Body of pancreas (tissue), 4 donors: ENCODE results near the gene SLC25A19. TPM values are rescaled to one million over a fixed set of nuclear protein-coding genes. Genes with fewer than 3 reads are reported as not detected.

Experiments used
- ATAC-seq: fragments of 150-250 bp; one replicate; pipeline ENCODE4 v1.9.1; 2016
- DNase-seq, 4 donors: peaks; one replicate each; pipeline ENCODE4 v3.0.0-alpha.2; 2019
- H3K27ac ChIP-seq, 4 donors: fragments of 200-600 bp; sonication (generic); 1 replicate in 3 of 4; 2 replicates in 1 of 4; pipeline versions ENCODE4 v1.5.1 to v1.6.1; 2016 to 2019; ENCODE audit warnings: mild to moderate bottlenecking in 1 of 4, mixed read lengths in 1 of 4, moderate library complexity in 1 of 4
- H3K27me3 ChIP-seq, 2 donors: fragments of 200-600 bp; sonication (generic); one replicate each; pipeline ENCODE4 v1.6.0; 2016; ENCODE audit warnings: mild to moderate bottlenecking in 1 of 2
- H3K36me3 ChIP-seq, 2 donors: fragments of 200-600 bp; sonication (generic); replicated peaks in 1 of 2; 2 replicates each; pipeline ENCODE4 v1.5.1; 2016; ENCODE audit warnings: low read depth in 2 of 2; ENCODE audit not compliant: insufficient read depth in 1 of 2
- H3K4me1 ChIP-seq: fragments of 200-600 bp; sonication (generic); one replicate; pipeline ENCODE4 v1.6.0; 2016
- H3K4me3 ChIP-seq, 2 donors: fragments of 200-600 bp; sonication (generic); 1 replicate in 1 of 2; 2 replicates in 1 of 2; pipeline ENCODE4 v1.5.1; 2016 to 2019
- H3K9me3 ChIP-seq, 3 donors: fragments of 200-600 bp; sonication (generic); 1 replicate in 2 of 3; 2 replicates in 1 of 3; pipeline ENCODE4 v1.5.1; 2016
- POLR2A ChIP-seq, 3 donors: fragments of 450-650 bp; IDR thresholded peaks; one replicate each; pipeline ENCODE4 v1.6.1; 2016; ENCODE audit warnings: antibody characterized with exemption in 3 of 3, mild to moderate bottlenecking in 2 of 3
- WGBS, 2 donors: methylation state at CpG; one replicate each; pipeline ENCODE4 v1.1.5; 2017; 5-methylcytosine and 5-hydroxymethylcytosine counted together
- intact Hi-C: fragments of 100-400 bp; cut with DNase I; formaldehyde crosslinking; loops from one replicate; pipeline ENCODE4 v1.15.1; 2023
- total RNA-seq, 2 donors: library from RNA; depleted of rRNA; stranded (reverse); fragments of >200 nt; gene quantifications; one replicate each; pipeline ENCODE4 v1.1.0, GENCODE V29; 2016
- TF ChIP-seq, protein P1 (sequence below), 7 experiments: fragments of 450-650 bp in 4 of 7; fragments of 200-600 bp in 3 of 7; sonication (generic) in 3 of 7; IDR thresholded peaks; one replicate each; pipeline ENCODE4 v1.5.1; 2016 to 2019; ENCODE audit warnings: antibody characterized with exemption in 7 of 7

Gene SLC25A19
- total RNA-seq, 2 donors from 2014 or later = 7.6 to 8.3 TPM

DNA sequence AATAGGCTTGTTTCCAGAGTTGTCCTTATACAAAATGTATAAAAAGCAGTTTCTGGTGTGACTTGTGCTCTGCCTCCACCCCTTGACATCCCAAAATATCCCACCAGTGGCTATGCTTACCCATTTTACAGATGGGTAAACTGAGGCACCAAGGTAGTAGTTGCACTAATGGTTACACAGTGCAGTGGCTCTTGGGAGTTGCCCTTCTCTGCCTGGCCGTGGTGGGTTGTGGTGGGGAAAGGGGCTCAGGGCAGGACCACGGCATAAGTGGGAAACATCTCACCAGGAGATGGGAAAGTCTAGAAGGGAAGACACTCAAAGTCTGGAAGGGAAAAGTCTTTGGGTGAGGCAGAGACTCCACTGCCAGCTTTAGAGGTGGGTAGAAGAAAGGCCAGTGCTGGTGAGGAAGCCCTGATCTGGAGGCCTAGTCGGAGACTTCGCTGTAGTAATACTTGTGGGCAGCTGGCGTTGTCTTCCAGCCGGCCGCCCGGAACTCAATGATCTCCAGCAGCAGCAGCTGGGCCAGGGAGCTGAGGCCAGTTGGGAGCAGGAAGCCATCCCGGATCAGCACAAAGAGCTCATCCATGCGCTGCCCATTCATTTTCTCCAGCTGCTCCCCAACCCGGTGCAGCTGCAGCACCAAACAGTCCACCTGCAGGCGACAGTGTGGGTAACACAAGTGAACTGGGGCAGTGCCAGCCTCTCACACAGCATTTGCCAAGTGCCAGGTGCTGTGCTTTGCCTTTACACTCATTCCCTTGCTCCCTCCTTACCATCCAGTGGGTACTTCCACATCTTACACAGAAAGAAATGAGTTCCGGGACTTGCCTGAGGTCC, 22.7 kb downstream of the SLC25A19 start:
- no peaks in the 10 kb centered on the region for H3K36me3 ChIP-seq
- H3K27me3 ChIP-seq = no peaks in the 10 kb centered on the region
- WGBS, 2 donors = 83 to 86% methylated on average over 10 to 13 of the region's 13 CpGs
- no peak for ATAC-seq
- H3K4me3 ChIP-seq = no peak overlapping the region
- peaks cover 16% of the 10 kb centered on the region for H3K4me1 ChIP-seq
- no peaks in the 10 kb centered on the region for H3K9me3 ChIP-seq
- intact Hi-C loops = no loop called here
- H3K27ac ChIP-seq = no peak overlapping the region
- TF ChIP-seq POLR2A (IDR thresholded peaks at IDR 0.05) = no peak
- TF ChIP-seq, protein P1, sequence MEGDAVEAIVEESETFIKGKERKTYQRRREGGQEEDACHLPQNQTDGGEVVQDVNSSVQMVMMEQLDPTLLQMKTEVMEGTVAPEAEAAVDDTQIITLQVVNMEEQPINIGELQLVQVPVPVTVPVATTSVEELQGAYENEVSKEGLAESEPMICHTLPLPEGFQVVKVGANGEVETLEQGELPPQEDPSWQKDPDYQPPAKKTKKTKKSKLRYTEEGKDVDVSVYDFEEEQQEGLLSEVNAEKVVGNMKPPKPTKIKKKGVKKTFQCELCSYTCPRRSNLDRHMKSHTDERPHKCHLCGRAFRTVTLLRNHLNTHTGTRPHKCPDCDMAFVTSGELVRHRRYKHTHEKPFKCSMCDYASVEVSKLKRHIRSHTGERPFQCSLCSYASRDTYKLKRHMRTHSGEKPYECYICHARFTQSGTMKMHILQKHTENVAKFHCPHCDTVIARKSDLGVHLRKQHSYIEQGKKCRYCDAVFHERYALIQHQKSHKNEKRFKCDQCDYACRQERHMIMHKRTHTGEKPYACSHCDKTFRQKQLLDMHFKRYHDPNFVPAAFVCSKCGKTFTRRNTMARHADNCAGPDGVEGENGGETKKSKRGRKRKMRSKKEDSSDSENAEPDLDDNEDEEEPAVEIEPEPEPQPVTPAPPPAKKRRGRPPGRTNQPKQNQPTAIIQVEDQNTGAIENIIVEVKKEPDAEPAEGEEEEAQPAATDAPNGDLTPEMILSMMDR (IDR thresholded peaks at IDR 0.05) = no peak
- no peak for DNase-seq

DNA sequence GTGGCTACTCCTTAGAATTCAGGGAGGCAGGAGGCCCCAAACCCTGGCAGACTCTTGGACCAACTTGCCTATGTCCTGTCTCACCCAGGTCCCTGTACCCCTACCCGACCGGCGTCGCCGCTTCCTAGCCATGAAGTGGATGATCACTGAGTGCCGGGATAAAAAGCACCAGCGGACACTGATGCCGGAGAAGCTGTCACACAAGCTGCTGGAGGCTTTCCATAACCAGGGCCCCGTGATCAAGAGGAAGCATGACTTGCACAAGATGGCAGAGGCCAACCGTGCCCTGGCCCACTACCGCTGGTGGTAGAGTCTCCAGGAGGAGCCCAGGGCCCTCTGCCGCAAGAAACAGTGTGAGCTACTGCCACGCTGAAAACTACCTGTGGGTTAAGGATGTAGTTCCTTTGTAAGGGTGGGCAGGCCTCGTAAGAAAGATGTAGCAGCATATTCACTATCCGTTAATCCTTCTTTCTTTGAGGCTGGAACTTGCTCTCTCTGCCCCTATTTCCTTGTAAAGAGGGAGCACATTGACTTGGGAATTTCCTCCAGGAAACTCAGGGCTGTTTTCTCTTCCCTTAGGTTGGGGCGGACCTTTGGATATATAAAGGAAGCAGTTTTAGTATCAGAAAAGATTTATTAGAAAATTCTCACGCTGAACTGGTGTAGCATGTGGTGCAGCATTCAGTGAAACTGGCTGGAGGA, 23.5 kb downstream of the SLC25A19 start:
- no peaks in the 10 kb centered on the region for H3K27me3 ChIP-seq
- no peak overlapping the region for H3K27ac ChIP-seq
- intact Hi-C loops = no loop called here
- peaks cover 15% of the 10 kb centered on the region for H3K4me1 ChIP-seq
- no peak overlapping the region for H3K4me3 ChIP-seq
- ATAC-seq (no peak), DNase-seq (no peak)
- no peaks in the 10 kb centered on the region for H3K36me3 ChIP-seq
- no peaks in the 10 kb centered on the region for H3K9me3 ChIP-seq
- WGBS, 2 donors = 79 to 93% methylated on average over 17 of the region's 17 CpGs
- TF ChIP-seq, protein P1 (IDR thresholded peaks at IDR 0.05) = no peak
- TF ChIP-seq POLR2A (IDR thresholded peaks at IDR 0.05) = no peak

DNA sequence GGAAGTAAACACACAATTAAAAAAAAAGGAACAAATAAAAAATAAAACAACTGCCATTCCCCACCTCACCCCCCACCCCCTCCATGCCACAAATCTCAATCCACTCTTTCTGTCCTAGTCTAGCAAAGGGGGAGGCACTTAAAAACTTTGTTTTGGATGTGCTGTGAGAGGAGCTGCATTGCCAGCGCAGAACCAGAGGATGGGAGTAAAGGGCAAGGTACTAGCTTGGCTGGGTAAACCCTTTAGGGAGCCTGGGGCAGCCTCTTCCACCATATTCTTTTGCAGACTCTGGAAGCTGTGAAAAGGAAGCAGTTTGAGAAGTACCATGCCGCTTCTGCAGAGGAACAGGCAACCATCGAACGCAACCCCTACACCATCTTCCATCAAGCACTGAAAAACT, 26.2 kb downstream of the SLC25A19 start:
- intact Hi-C loops = no loop called here
- ATAC-seq (no peak), DNase-seq (no peak)
- no peak for TF ChIP-seq POLR2A (IDR thresholded peaks at IDR 0.05)
- TF ChIP-seq, protein P1 (IDR thresholded peaks at IDR 0.05) = no peak
- Histone ChIP-seq H3K4me1 (peaks cover 24% of the 10 kb centered on the region), H3K36me3 (no peaks in the 10 kb centered on the region), H3K4me3 (no peak overlapping the region), H3K27ac (no peak overlapping the region), H3K9me3 (no peaks in the 10 kb centered on the region), H3K27me3 (no peaks in the 10 kb centered on the region)
- 90 to 93% methylated on average over 4 of the region's 4 CpGs for WGBS, 2 donors

DNA sequence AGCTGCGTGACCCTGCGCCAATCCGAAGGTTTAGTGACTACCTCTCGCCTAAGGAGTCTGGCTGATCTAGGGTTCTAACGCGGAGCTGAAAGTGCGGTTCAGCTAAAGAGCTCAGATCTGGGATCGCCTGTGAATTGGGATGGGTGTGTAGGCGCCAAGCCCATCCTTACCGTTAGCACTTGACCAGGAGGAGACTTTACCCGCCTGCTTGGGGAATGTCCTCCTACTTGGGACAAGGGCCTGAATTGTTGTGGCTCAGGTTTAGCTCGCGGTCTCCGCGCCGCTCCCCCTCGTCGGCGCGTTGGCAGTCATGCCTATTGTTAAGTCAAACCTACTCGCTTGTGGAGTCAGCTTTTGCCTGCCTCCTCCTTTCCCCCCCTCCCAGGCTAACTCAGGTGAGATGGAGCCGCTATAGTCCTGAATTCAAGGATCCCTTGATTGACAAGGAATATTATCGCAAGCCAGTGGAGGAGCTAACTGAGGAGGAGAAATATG, 27.1 kb downstream of the SLC25A19 start:
- Histone ChIP-seq H3K36me3 (no peaks in the 10 kb centered on the region), H3K4me3 (peak overlapping the region; percentile 87 to 93), H3K27ac (peak overlapping the region; percentile 79 to 99 (median 94)), H3K4me1 (peaks cover 24% of the 10 kb centered on the region), H3K9me3 (no peaks in the 10 kb centered on the region), H3K27me3 (no peaks in the 10 kb centered on the region)
- DNase-seq = peak in 1 of 4 donors; percentile 26
- WGBS, 2 donors = 1 to 2% methylated on average over 14 to 23 of the region's 23 CpGs
- TF ChIP-seq, protein P1 (IDR thresholded peaks at IDR 0.05) = no peak
- TF ChIP-seq POLR2A (IDR thresholded peaks at IDR 0.05) = no peak
- ATAC-seq = no peak
- intact Hi-C loops = no loop called here
